HepG2 (cell line): ENCODE results near the gene TYROBP. TPM values are rescaled to one million over a fixed set of nuclear protein-coding genes. Genes with fewer than 3 reads are reported as not detected.

Source experiments
- ATAD3A ChIP-seq: sonication (generic); formaldehyde crosslinking; IDR thresholded peaks from 2 replicates; pipeline ENCODE4 v1.4.0; 2020; ENCODE audit warnings: missing genetic modification reagents
- ATF7 ChIP-seq, 2 experiments: fragments of 450-650 bp in 1 of 2; sonication (generic) in 1 of 2; formaldehyde crosslinking in 1 of 2; IDR thresholded peaks; 2 replicates each; pipeline versions ENCODE4 v1.4.0 to v1.6.1; 2016 to 2020; ENCODE audit warnings: antibody characterized with exemption in 1 of 2, mild to moderate bottlenecking in 1 of 2, missing genetic modification reagents in 1 of 2
- ELF3 ChIP-seq: IDR thresholded peaks from 2 replicates; pipeline ENCODE4 v1.6.1; 2016; ENCODE audit warnings: missing genetic modification reagents, missing compliant biosample characterization
- EP300 ChIP-seq, 3 experiments: sonication (generic) in 1 of 3; formaldehyde crosslinking in 1 of 3; IDR thresholded peaks; 2 replicates each; pipeline versions ENCODE4 v1.5.1 to v1.6.1; 2011 to 2020; ENCODE audit warnings: low read depth in 2 of 3, low read length in 2 of 3, borderline replicate concordance in 1 of 3, improper control_type of control experiment in 1 of 3, mild to moderate bottlenecking in 1 of 3, missing genetic modification reagents in 1 of 3, moderate library complexity in 1 of 3
- ETV5 ChIP-seq: IDR thresholded peaks from 2 replicates; pipeline ENCODE4 v1.6.1; 2018; ENCODE audit warnings: missing biosample characterization, missing genetic modification reagents, inconsistent platforms, borderline replicate concordance
- FOSL2 ChIP-seq: sonication (generic); formaldehyde crosslinking; IDR thresholded peaks from 2 replicates; pipeline ENCODE4 v1.4.0; 2020; ENCODE audit warnings: missing genetic modification reagents
- GFI1 ChIP-seq: sonication (generic); formaldehyde crosslinking; IDR thresholded peaks from 2 replicates; pipeline ENCODE4 v1.5.0; 2020; ENCODE audit warnings: missing genetic modification reagents, mild to moderate bottlenecking, borderline replicate concordance
- HIVEP1 ChIP-seq: sonication (generic); formaldehyde crosslinking; IDR thresholded peaks from 2 replicates; pipeline ENCODE4 v1.4.0; 2020; ENCODE audit warnings: mild to moderate bottlenecking, missing genetic modification reagents
- JARID2 ChIP-seq: sonication (generic); formaldehyde crosslinking; IDR thresholded peaks from 2 replicates; pipeline ENCODE4 v1.8.1; 2023; ENCODE audit warnings: missing genetic modification reagents, inconsistent platforms; ENCODE audit not compliant: insufficient replicate concordance
- MYC ChIP-seq: sonication (generic); formaldehyde crosslinking; IDR thresholded peaks from 2 replicates; pipeline ENCODE4 v1.9.0; 2021; ENCODE audit warnings: missing genetic modification reagents, borderline replicate concordance
- PAX8 ChIP-seq: sonication (generic); formaldehyde crosslinking; IDR thresholded peaks from 2 replicates; pipeline ENCODE4 v1.8.0; 2022; ENCODE audit warnings: mild to moderate bottlenecking, missing genetic modification reagents, borderline replicate concordance
- PHF5A ChIP-seq: IDR thresholded peaks from one replicate; pipeline ENCODE4 v1.6.1; 2018; ENCODE audit warnings: low read depth, missing genetic modification reagents; ENCODE audit not compliant: unreplicated experiment
- PLRG1 ChIP-seq: fragments of 450-650 bp; conservative IDR thresholded peaks from 2 replicates; pipeline ENCODE4 v1.6.1; 2016
- SKI ChIP-seq: fragments of 450-650 bp; IDR thresholded peaks from one replicate; pipeline ENCODE4 v1.6.1; 2018; ENCODE audit warnings: mild to moderate bottlenecking; ENCODE audit not compliant: partially characterized antibody
- YY1 ChIP-seq: IDR thresholded peaks from 2 replicates; pipeline ENCODE4 v1.6.1; 2011; ENCODE audit warnings: low read length, low read depth, moderate library complexity, mild to moderate bottlenecking; ENCODE audit not compliant: insufficient read depth, insufficient replicate concordance
- ZNF17 ChIP-seq: sonication (generic); formaldehyde crosslinking; IDR thresholded peaks from 2 replicates; pipeline ENCODE4 v1.5.0; 2020; ENCODE audit warnings: mild to moderate bottlenecking, missing genetic modification reagents
- ZNF354B ChIP-seq: sonication (generic); formaldehyde crosslinking; IDR thresholded peaks from 2 replicates; pipeline ENCODE4 v1.8.0; 2022; ENCODE audit warnings: mild to moderate bottlenecking, missing genetic modification reagents
- ZNF605 ChIP-seq: sonication (generic); formaldehyde crosslinking; IDR thresholded peaks from 2 replicates; pipeline ENCODE4 v1.8.0; 2022; ENCODE audit warnings: mild to moderate bottlenecking, missing genetic modification reagents
- ZNF788 ChIP-seq: sonication (generic); formaldehyde crosslinking; IDR thresholded peaks from 2 replicates; pipeline ENCODE4 v1.5.0; 2020; ENCODE audit warnings: mild to moderate bottlenecking, missing genetic modification reagents, borderline replicate concordance
- polyA plus RNA-seq, 8 experiments: library from polyadenylated mRNA; depleted of rRNA in 3 of 8; stranded (reverse) in 7 of 8; unstranded in 1 of 8; fragments of >200 nt; fragmentation: Illumina TruSeq in 4 of 8; extraction: Trizol in 4 of 8; gene quantifications; 2 replicates each; pipeline versions ENCODE4 v1.2.1 to v1.2.3, GENCODE V29; 2011 to 2016; ENCODE audit warnings: low read depth in 4 of 8, missing spikeins in 1 of 8, mixed read lengths in 1 of 8; ENCODE audit not compliant: insufficient read depth in 1 of 8
- total RNA-seq, 5 experiments: library from RNA; depleted of rRNA; stranded (reverse); fragments of >200 nt; fragmentation: Illumina TruSeq; extraction: Trizol; gene quantifications; 2 replicates each; pipeline ENCODE4 v1.2.3, GENCODE V29; 2016; ENCODE audit warnings: low read depth in 1 of 5
- TF ChIP-seq, protein P1 (sequence below): sonication (generic); formaldehyde crosslinking; IDR thresholded peaks from 2 replicates; pipeline ENCODE4 v1.5.0; 2020; ENCODE audit warnings: mild to moderate bottlenecking, missing genetic modification reagents, borderline replicate concordance
- TF ChIP-seq, protein P2 (sequence below): IDR thresholded peaks from 2 replicates; pipeline ENCODE4 v1.6.1; 2016; ENCODE audit warnings: low read depth, control low read depth

Gene TYROBP
- total and polyA plus RNA-seq, 2 of the 13 experiments (the other 11 are each of a cell fraction or from before 2014, with no cell fraction given) = not detected

DNA sequence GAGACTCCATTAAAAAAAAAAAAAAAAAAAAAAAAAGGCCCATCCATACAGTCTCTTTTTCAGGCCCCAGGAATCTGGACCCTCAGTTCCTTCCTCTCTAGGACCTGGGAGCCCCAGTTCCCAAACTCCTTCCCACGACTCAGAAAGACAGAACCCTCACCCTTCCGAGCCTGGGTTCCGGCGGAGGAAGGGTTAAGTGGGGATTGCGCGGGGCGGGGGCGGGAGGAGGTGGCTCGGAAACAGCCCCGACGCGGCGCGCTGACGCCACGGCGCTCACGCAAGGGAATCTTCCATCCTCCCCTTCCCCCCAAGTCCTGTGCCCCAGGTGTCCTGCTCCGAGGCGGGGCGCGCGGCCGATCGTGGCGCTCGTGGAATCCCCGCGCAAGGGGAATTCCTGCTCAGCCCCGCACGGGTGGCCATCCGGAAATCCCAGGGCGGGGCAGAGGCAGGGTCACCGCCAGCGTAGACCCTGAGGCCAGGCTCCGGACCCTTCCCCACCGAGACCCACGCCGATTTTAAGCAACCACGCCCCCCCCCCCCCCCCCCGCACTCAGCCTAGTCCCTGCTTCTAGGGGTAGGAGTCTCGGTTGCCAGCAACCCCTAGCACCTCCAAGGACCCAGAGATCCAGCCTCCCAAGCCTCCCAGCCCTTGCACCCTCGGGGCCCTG, 8.4 kb downstream of the TYROBP start (continued):
- TF ChIP-seq, protein P1, sequence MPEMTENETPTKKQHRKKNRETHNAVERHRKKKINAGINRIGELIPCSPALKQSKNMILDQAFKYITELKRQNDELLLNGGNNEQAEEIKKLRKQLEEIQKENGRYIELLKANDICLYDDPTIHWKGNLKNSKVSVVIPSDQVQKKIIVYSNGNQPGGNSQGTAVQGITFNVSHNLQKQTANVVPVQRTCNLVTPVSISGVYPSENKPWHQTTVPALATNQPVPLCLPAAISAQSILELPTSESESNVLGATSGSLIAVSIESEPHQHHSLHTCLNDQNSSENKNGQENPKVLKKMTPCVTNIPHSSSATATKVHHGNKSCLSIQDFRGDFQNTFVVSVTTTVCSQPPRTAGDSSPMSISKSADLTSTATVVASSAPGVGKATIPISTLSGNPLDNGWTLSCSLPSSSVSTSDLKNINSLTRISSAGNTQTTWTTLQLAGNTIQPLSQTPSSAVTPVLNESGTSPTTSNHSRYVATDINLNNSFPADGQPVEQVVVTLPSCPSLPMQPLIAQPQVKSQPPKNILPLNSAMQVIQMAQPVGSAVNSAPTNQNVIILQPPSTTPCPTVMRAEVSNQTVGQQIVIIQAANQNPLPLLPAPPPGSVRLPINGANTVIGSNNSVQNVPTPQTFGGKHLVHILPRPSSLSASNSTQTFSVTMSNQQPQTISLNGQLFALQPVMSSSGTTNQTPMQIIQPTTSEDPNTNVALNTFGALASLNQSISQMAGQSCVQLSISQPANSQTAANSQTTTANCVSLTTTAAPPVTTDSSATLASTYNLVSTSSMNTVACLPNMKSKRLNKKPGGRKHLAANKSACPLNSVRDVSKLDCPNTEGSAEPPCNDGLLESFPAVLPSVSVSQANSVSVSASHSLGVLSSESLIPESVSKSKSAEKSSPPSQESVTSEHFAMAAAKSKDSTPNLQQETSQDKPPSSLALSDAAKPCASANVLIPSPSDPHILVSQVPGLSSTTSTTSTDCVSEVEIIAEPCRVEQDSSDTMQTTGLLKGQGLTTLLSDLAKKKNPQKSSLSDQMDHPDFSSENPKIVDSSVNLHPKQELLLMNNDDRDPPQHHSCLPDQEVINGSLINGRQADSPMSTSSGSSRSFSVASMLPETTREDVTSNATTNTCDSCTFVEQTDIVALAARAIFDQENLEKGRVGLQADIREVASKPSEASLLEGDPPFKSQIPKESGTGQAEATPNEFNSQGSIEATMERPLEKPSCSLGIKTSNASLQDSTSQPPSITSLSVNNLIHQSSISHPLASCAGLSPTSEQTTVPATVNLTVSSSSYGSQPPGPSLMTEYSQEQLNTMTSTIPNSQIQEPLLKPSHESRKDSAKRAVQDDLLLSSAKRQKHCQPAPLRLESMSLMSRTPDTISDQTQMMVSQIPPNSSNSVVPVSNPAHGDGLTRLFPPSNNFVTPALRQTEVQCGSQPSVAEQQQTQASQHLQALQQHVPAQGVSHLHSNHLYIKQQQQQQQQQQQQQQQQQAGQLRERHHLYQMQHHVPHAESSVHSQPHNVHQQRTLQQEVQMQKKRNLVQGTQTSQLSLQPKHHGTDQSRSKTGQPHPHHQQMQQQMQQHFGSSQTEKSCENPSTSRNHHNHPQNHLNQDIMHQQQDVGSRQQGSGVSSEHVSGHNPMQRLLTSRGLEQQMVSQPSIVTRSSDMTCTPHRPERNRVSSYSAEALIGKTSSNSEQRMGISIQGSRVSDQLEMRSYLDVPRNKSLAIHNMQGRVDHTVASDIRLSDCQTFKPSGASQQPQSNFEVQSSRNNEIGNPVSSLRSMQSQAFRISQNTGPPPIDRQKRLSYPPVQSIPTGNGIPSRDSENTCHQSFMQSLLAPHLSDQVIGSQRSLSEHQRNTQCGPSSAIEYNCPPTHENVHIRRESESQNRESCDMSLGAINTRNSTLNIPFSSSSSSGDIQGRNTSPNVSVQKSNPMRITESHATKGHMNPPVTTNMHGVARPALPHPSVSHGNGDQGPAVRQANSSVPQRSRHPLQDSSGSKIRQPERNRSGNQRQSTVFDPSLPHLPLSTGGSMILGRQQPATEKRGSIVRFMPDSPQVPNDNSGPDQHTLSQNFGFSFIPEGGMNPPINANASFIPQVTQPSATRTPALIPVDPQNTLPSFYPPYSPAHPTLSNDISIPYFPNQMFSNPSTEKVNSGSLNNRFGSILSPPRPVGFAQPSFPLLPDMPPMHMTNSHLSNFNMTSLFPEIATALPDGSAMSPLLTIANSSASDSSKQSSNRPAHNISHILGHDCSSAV = no peak
- no peak for TF ChIP-seq GFI1
- TF ChIP-seq ELF3 = no peak
- no peak for TF ChIP-seq PLRG1
- no peak for TF ChIP-seq ATF7 (IDR thresholded peaks at IDR 0.05)
- TF ChIP-seq ATF7 (CRISPR knock-in tag; IDR thresholded peaks at IDR 0.05) = no peak
- TF ChIP-seq EP300 (IDR thresholded peaks at IDR 0.05; ENCODE audit: low read depth in 2 of 2, low read length in 2 of 2) = peak in 1 of 2 experiments; percentile 25; a peak in 1 of 4 replicates
- TF ChIP-seq EP300 (CRISPR knock-in tag; IDR thresholded peaks at IDR 0.05; ENCODE audit: borderline replicate concordance) = no peak
- TF ChIP-seq, protein P2, sequence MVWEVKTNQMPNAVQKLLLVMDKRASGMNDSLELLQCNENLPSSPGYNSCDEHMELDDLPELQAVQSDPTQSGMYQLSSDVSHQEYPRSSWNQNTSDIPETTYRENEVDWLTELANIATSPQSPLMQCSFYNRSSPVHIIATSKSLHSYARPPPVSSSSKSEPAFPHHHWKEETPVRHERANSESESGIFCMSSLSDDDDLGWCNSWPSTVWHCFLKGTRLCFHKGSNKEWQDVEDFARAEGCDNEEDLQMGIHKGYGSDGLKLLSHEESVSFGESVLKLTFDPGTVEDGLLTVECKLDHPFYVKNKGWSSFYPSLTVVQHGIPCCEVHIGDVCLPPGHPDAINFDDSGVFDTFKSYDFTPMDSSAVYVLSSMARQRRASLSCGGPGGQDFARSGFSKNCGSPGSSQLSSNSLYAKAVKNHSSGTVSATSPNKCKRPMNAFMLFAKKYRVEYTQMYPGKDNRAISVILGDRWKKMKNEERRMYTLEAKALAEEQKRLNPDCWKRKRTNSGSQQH (CRISPR knock-in tag) = no peak
- TF ChIP-seq JARID2 = no peak
- peak; percentile 78 for TF ChIP-seq HIVEP1 (CRISPR knock-in tag)
- no peak for TF ChIP-seq ZNF605 (CRISPR knock-in tag)
- TF ChIP-seq YY1 = peak; percentile 13
- no peak for TF ChIP-seq SKI
- peak; percentile 51; the same call in 1 of the 2 replicates for TF ChIP-seq MYC
- TF ChIP-seq PAX8 (CRISPR knock-in tag) = no peak
- TF ChIP-seq FOSL2 (CRISPR knock-in tag) = 0 out of 2 replicates have a peak, but pooled peaks have one; percentile 18
- no peak for TF ChIP-seq ZNF354B (CRISPR knock-in tag)
- TF ChIP-seq ZNF788 (CRISPR knock-in tag) = no peak
- TF ChIP-seq ATAD3A (CRISPR knock-in tag) = no peak
- TF ChIP-seq PHF5A (CRISPR knock-in tag) = no peak
- TF ChIP-seq ETV5 (CRISPR knock-in tag) = peak; percentile 32; the same call in 1 of the 2 replicates
- no peak for TF ChIP-seq ZNF17 (CRISPR knock-in tag)
